ENCODE results near the gene PDX1.

PDX1 gene

GRCh38 chr13:27953676-27954405 lies 34.0 kb downstream of the PDX1 start:
- Histone ChIP-seq H3K27ac (peak overlapping the region; percentile 23), H3K27me3 (ENCODE audit: insufficient read depth, low read depth, severe bottlenecking) (peaks cover 97% of the 10 kb centered on the region), H3K4me3 (ENCODE audit: low read depth, low read length) (peak overlapping the region; percentile 37), H3K36me3 (no peaks in the 10 kb centered on the region), H3K9me3 (ENCODE audit: severe bottlenecking) (peaks cover 24% of the 10 kb centered on the region)
- TF ChIP-seq, protein P1, sequence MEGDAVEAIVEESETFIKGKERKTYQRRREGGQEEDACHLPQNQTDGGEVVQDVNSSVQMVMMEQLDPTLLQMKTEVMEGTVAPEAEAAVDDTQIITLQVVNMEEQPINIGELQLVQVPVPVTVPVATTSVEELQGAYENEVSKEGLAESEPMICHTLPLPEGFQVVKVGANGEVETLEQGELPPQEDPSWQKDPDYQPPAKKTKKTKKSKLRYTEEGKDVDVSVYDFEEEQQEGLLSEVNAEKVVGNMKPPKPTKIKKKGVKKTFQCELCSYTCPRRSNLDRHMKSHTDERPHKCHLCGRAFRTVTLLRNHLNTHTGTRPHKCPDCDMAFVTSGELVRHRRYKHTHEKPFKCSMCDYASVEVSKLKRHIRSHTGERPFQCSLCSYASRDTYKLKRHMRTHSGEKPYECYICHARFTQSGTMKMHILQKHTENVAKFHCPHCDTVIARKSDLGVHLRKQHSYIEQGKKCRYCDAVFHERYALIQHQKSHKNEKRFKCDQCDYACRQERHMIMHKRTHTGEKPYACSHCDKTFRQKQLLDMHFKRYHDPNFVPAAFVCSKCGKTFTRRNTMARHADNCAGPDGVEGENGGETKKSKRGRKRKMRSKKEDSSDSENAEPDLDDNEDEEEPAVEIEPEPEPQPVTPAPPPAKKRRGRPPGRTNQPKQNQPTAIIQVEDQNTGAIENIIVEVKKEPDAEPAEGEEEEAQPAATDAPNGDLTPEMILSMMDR (IDR thresholded peaks at IDR 0.05; ENCODE audit: low read depth, low read length) = peak; percentile 96
- DNase-seq = peak; percentile 87

GRCh38 chr13:27954406-27954851 lies 34.6 kb downstream of the PDX1 start:
- TF ChIP-seq, protein P1 (IDR thresholded peaks at IDR 0.05; ENCODE audit: low read depth, low read length) = no peak
- peak; percentile 69 for DNase-seq
- Histone ChIP-seq H3K4me3 (ENCODE audit: low read depth, low read length) (peak overlapping the region; percentile 37), H3K27ac (peak overlapping the region; percentile 23), H3K36me3 (no peaks in the 10 kb centered on the region), H3K27me3 (ENCODE audit: insufficient read depth, low read depth, severe bottlenecking) (peaks cover 97% of the 10 kb centered on the region), H3K9me3 (ENCODE audit: severe bottlenecking) (peaks cover 23% of the 10 kb centered on the region)

GRCh38 chr13:27955014-27955591 lies 35.3 kb downstream of the PDX1 start:
- Histone ChIP-seq H3K9me3 (ENCODE audit: severe bottlenecking) (peaks cover 18% of the 10 kb centered on the region), H3K27ac (no peak overlapping the region), H3K27me3 (ENCODE audit: insufficient read depth, low read depth, severe bottlenecking) (peaks cover 97% of the 10 kb centered on the region), H3K4me3 (ENCODE audit: low read depth, low read length) (no peak overlapping the region), H3K36me3 (no peaks in the 10 kb centered on the region)
- TF ChIP-seq, protein P1 (IDR thresholded peaks at IDR 0.05; ENCODE audit: low read depth, low read length) = no peak
- DNase-seq = no peak

DNA sequence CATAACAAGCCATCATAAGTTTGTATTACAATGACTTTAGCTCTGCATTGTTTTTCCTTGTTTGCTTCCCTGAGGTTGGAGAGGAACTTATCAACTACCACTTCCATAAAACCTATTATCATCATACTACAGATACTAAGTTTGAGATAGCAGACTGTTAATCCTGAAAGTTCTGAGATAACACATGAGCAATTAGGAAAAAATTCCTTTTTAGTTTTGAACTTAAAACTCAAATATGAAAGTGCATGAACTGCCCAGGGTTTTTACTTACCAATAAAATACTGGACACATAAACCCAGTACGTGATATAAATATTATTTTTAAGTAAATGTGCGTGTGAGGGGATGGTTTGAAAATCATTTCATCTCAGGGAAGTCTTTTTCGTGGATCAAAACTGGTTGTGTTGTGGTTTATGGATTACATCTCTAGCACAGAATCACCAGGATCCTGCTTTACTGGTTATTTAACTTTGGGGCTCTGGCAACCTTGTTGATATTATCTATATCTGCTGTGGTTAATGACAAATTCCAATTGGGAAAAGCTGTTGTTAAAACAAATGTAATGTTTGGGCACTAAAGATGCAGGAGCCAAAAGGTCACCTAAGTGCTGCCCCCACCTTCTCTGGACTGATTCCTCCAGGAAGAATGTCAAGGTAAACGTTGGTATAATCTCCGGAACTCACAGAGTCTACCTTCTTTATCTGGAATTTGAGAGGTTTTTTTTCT lies 36.9 kb downstream of the PDX1 start:
- peaks cover 12% of the 10 kb centered on the region for H3K9me3 ChIP-seq (ENCODE audit: severe bottlenecking)
- peaks cover 98% of the 10 kb centered on the region for H3K27me3 ChIP-seq (ENCODE audit: insufficient read depth, low read depth, severe bottlenecking)
- DNase-seq = no peak
- no peaks in the 10 kb centered on the region for H3K36me3 ChIP-seq
- no peak overlapping the region for H3K4me3 ChIP-seq (ENCODE audit: low read depth, low read length)
- TF ChIP-seq, protein P1 (IDR thresholded peaks at IDR 0.05; ENCODE audit: low read depth, low read length) = no peak
- H3K27ac ChIP-seq = no peak overlapping the region

DNA sequence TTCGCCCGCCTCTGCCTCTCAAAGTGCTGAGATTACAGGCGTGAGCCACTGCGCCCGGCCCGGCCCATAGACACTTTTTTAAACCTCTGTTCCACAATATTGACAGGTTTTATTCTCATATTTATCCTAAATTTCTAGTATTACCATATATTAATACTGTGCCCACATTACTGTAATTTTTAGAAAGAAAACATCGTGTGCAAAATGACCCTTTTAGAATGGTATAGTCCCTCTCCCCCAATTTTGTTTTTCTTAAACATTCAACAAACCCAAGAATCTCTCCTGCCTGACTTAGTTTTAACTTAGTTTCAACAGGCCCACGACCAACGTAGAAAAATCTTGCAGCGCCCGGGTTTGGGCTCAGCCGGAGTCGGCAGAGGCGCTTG lies 40.2 kb downstream of the PDX1 start:
- peaks cover 98% of the 10 kb centered on the region for H3K27me3 ChIP-seq (ENCODE audit: insufficient read depth, low read depth, severe bottlenecking)
- TF ChIP-seq, protein P1 (IDR thresholded peaks at IDR 0.05; ENCODE audit: low read depth, low read length) = no peak
- peaks cover 4% of the 10 kb centered on the region for H3K9me3 ChIP-seq (ENCODE audit: severe bottlenecking)
- no peak for DNase-seq
- H3K27ac ChIP-seq = no peak overlapping the region
- H3K36me3 ChIP-seq = no peaks in the 10 kb centered on the region
- H3K4me3 ChIP-seq (ENCODE audit: low read depth, low read length) = peak overlapping the region; percentile 16
